ENCODE data around the gene GJD3.

Gene GJD3

DNA sequence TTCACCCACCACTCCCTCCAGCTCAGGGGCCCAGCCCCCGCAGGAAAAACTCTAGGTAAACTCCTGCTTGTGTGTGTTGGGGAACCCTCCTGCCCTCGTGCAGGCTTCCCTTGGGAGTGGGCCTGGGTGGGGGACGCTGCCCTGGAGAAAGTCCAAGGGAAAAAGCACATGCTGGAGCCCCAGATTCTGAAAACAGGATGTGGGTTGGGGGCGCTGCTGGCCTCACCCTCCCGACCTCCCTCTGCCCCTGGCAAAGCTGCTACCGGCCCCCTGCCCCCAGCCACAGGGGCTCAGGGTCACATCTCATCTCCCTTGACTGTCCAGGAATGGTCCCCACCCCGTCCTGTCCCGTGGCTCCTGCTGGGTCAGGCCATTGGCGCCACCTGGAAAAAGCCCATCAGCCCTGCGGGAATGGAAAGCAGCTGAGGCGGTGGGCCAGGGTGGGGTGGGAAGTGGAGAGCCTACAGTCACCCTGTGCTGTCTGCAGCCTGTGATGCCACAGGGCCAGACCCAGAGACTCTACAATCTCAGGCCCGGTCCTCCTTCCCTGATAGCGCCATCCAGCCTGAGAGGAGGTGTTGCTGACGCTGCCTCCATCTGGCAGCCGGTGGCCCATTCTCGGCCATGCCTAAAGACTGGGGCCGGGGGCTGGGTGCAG, 2.5 kb upstream of the GJD3 start:
- DNase-seq, result no peak

DNA sequence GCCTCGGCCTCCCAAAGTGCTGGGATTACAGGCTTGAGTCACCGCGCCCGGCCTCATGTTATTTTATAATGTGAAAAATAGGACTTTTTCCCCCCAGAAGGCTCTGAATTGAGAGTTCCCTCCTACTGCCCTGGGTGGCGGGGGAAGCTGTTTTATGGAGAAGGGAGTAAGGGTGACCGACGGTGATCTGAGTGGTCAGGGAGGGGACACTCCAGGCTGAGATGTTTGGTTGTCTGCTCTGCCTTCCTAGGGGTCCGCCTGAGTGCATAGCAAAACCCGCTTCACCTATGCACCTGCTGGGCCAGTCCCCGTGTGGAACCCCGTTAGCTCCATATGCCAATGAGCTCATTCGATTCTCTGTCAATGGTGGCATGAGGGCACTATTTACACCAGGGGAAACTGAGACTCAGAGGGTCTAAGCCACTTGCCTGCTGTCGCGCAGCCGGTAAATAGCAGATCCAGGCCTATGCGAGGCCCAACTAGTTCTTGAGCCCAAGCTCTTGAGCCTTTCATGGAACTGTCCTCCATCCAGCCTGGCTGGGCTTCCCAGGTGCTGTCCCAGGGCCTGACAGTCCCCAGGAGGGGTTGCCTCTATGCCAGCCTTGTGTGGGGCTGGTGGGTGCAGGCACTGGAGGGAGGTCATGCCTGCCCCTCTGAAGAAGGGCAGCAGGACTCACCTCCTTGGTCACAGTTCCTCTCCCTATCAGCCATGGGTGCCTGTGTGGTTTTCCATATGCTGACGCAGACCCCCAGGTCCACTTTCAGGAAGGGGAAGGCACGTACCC, 1.7 kb upstream of the GJD3 start:
- no peak for DNase-seq

DNA sequence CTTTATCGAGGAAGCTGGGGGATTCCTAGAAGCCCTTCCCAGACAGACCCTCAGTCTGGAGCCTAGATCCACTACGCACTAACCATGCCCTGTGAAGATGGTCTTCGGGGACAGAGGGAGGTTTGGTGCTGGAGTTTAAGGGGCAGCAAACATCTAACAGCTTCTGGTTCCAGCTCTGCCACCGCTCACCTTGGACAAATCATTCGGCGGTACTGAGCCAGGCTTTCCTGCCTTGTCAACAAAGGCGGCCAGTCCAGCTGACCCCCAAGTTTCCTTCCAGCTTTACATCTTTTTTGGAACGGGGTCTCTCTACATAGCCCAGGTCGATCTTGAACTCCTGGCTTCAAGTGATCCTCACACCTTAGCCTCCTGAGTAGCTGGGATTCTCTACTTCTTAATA, 369 bp upstream of the GJD3 start:
- DNase-seq, result no peak

DNA sequence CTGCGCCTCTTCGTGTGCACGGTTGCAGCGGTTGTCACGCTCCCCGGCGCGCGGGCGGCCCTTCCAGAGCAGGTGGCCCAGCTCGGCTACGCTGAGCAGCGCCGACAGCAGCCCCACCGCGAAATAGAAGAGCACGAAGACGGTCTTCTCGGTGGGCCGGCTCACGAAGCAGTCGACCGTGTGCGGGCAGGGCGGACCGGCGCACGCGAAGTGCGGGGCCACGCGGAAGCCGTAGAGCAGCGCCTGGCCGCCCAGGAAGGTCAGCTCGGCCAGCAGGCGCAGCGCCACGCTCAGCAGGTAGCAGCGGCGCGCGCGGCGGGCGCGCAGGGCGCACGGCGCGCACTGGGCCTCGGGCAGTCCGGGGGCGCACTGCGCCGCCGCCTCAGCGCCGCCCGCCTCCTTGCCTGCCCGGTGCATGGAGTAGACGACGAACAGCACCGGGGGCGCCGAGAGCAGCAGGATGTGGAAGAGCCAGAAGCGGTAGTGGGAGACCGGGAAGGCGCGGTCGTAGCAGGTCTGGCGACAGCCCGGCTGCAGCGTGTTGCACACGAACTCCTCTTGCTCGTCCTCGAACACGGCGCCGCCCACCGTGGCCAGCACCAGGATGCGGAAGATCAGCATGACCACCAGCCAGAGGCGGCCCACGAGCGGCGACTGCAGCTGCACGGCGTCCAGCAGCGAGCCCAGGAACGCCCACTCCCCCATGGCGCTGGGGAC, 1.3 kb downstream of the GJD3 start:
- peak in 1 of 2 experiments; percentile 64 for DNase-seq

DNA sequence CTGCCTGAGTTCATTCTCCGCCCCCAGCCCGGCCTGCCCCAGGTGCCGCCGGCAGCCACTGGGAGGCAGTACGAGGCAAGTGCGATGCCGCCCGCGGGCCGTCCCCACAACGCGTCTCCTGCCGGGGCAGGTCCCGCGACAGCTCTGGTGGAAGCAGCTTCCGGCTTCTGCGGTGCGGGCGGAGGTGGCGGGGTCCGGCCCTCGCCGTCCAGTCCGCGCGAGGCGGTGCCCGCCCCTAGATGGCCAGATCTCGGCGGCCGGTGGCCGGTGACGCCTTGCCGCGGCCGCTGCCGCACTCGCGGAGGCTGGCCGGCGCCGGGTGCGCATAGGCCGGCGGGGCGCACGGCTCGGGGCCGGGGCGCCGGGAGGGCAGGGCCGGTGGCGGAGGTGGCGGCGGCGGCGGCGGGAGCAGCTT, 1.8 kb downstream of the GJD3 start:
- peak; percentile 48 to 91 for DNase-seq

DNA sequence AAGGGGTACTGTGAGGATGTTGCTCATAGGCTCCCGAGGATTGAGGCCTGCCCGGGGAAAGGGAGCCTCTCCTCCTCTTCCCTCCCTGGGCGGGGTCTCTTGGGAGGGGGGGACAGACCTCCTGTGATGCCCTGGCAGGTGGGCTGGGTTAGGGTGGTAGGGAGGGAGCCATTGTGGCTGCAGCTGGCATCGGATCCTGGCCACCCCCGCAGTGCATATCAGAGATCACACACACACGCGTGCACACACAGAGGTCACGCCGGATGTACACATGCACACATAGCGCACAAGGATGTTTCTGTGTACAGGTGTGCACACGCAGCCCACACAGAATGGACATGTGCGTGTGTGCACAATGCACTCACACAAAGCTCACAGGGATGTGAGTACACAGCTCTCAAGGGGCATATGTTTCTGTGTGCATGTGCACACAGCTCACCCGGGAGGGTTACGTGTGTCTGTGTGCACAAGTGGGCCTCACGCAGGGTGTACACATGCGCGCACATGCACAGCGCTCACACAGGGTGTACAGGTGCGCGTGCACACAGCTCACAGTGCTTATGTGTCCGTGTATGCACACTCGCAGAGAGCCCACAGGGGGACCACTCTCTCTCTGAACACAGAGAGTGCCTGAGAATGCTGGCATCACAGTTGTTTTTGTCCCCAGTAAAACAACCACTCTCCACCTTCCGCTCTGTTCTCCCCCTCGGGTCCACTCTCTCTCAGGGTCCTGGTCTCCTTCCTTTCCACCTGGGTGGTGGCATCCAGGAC, 2.4 kb downstream of the GJD3 start:
- peak in 1 of 2 experiments; percentile 63 for DNase-seq

DNA sequence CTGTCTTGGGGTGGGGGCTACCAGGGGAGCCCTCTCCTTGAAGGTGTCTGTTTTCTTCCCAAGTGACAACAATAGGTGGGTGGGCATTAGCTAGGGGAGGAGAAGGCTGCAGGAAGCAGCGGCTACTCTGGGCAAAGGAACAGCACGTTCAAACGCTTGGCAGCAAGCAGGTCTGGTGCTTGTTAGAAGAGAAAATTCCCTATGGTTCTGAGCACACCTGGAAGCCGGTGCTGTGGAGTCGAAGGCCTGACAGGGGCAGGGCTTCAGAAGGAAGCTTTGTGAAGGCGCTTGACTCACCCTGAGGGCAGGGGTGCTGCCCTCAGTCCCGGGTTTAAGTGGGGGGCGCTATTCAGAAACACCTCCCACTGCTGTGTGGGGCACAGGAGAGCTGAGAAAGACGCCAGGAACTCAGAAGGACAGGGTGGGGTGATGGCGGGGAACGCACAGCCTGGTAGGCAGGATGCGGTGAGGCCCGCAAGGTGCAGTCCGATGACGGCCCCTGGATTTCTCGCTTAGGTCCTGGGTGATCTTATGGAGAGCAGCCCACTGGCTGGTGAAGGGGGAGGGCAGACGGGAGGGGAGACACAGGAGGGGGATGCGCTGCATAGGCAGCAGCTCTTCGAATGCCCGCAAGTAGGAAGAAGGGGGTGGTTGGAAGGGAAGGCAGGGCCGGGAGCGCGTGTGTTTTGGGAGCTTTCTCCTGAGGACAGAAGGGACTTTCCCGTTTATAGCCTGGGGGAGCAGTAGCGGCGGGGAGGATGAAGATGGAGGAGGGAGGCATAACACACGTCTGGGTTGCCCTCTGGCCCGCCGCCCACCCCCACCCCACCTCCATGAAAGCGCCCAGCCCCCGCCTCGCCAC, 3.2 kb downstream of the GJD3 start:
- DNase-seq, result no peak

DNA sequence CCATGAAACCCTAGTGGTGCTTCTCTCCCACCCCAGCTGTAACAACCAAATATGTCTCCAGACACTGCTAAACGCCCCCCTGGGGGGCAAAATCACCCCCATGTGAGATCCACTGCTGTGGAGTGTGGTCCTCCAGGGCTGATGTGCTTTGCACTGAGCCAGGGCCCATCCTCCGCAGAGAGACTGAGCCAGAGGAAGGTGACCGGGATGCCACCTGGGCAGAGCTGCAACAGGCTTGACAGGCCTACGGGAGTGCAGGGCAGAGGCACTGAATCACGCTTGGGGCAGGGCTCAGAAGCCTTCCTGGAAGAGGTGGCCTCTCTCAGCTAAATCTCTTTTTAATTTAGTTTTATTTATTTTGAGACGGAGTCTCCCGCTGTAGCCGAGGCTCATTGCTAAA, 4.4 kb downstream of the GJD3 start:
- DNase-seq, result no peak

DNA sequence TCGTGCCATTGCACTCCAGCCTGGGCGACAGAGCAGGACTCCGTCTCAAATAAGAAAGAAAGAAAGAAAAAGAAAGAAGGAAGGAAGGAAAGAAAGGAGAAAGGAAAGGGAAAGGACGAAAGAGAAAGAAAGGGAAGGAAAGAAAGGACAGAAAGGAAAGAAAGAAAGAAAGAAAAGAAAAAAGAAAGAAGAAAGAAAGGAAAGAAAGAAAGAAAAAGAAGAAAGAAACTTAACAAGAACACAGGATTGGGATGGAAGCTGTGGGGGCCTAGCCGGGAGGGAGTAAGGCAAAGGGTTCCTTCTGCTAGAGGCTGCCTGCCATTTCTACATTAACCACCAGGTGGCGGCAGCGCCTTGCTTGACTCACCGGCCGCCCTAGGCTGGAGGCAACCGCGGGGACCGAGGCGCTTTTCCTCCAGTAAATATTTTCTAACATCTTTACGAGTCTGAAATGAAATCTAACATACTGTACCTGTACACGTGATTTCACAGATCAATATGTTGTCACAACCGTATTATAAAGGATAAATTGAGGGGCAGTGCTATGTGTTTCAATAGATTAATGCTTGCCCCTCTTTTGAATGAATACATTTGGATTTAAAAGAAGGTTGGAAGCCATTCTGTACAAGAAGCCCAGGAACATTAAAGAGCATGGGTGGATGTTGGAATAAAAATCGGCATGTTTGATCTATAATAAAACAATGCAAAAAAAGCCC, 6.1 kb downstream of the GJD3 start:
- peak; percentile 32 to 91 for DNase-seq

DNA sequence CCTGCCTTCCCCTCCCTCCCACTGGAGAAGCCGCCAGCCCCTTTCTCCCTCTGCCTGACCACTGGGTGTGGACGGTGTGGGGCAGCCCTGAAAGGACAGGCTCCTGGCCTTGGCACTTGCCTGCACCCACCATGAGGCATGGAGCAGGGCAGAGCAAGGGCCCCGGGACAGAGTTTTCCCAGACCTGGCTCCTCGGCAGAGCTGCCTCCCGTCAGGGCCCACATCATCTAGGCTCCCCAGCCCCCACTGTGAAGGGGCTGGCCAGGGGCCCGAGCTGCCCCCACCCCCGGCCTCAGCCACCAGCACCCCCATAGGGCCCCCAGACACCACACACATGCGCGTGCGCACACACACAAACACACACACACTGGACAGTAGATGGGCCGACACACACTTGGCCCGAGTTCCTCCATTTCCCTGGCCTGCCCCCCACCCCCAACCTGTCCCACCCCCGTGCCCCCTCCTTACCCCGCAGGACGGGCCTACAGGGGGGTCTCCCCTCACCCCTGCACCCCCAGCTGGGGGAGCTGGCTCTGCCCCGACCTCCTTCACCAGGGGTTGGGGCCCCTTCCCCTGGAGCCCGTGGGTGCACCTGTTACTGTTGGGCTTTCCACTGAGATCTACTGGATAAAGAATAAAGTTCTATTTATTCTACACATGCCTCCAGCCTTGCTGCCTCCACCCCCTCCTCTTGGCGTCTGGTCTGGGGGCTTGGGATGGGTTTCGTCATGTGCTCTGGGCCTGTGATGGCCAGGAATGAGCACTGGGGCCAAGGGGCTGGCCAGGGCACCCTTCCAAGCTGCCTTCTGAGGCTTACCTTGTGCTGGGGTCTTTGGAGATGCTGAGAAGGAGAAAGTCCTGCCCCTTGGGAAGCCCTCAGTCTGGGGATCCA, 7.3 kb downstream of the GJD3 start:
- DNase-seq, result no peak

DNA sequence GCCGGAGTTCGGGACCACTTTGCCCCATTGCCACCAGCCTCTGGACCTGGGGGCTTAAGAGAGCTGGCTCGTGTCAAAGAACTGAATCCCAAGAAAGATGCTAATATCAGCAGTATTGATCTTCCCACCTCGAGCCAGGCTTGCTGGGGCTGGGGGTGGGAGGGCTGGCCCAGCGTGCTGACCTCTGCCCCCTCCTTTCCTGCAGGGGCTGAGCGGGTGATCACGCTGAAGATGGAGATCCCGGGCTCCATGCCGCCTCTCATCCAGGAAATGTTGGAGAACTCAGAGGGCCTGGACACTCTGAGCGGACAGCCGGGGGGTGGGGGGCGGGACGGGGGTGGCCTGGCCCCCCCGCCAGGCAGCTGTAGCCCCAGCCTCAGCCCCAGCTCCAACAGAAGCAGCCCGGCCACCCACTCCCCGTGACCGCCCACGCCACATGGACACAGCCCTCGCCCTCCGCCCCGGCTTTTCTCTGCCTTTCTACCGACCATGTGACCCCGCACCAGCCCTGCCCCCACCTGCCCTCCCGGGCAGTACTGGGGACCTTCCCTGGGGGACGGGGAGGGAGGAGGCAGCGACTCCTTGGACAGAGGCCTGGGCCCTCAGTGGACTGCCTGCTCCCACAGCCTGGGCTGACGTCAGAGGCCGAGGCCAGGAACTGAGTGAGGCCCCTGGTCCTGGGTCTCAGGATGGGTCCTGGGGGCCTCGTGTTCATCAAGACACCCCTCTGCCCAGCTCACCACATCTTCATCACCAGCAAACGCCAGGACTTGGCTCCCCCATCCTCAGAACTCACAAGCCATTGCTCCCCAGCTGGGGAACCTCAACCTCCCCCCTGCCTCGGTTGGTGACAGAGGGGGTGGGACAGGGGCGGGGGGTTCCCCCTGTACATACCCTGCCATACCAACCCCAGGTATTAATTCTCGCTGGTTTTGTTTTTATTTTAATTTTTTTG, 8.5 kb downstream of the GJD3 start:
- DNase-seq, result no peak

DNA sequence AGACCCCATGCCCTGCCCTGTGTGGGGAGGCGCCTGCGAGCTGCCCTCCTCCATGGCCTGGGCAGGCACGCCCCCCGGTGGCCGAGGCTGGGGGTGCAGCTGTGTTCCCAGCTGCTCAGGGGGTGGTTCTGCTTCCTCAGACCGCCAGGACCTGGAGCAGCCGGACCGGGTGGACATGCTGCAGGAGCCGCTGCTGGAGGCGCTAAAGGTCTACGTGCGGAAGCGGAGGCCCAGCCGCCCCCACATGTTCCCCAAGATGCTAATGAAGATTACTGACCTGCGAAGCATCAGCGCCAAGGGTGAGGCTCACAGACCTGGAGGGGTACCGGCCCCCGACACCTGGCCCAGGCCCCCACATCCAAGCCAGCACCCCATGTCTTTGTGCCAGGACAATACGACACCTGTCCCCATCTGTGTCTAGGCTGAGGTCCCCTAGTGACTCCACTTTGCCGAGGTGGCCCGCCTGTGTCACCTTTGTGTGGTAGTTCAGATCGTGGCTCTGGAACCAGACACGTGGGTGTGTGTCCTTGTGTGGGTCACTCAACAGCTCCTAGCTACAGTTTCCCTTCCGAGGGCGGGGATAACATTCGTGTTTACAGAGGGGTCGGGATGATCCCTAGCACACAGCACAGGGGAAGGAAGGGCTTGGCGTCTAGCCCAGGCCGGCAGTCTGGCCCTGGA, 9.3 kb downstream of the GJD3 start:
- peak in 1 of 2 experiments; percentile 71 for DNase-seq

DNA sequence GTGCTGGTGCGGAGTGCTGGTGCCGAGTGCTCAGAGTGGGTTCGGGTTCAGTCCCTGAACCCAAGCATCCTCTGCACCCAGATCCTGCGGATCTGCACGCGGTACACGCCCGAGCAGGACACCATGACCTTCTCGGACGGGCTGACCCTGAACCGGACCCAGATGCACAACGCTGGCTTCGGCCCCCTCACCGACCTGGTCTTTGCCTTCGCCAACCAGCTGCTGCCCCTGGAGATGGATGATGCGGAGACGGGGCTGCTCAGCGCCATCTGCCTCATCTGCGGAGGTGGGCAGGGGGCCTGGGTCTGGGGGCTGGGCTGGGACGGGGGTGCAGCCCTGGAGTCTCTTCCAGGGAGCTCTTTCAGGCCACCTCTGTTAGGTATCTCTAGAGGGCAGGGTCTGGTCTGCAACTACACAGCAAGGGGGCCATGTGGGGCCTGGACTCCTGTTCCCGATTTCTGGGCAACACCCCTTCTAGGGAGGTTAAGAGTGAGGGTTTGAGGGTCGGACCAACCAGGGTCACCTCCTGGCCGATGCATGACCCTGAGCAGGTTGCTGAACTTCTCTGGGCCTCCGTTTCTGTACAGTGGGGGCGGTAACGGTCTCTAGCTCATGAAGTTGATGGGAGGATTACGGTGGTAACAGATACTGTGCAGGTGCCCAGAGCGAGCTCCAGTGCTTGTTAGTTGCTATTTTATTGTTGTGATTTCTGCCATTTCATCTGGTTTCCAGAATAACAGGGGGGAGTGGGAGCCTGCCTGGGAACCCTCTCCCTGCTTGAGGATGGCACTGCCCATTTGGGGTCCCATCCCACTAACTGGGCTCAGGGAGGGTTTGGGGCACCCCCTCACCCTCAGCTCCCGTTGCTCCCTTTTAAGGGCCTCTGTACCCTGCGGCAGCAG, 10.1 kb downstream of the GJD3 start:
- DNase-seq, result no peak

DNA sequence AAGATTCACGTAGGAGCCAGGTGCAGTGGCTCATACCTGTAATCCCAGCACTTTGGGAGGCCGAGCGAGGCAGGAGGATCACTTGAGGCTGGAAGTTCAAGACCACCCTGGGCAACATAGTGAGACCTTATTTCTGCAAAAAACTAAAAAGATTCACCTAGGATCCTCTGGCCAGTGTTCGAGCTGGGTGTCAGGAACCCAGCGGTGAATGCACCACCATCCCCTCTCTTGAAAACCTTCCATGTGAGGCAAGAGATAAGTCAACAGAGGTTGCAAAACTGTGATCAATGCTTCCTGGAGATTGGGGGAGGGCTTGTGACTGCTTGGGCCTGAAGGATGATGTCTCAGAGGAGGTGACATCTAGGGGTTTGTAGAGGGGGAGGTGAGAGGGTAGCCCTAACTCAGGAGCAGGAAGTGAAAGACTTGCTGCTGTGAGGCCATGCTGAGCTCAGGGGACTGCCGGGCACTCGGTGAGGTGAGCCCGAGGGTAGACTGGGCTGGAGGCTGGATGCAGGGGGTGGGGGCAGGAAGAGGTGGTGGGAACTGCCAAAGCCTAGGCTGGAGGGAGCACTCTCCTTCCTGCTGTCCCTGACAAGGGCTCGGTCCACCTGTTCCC, 11.7 kb downstream of the GJD3 start:
- DNase-seq, result no peak

DNA sequence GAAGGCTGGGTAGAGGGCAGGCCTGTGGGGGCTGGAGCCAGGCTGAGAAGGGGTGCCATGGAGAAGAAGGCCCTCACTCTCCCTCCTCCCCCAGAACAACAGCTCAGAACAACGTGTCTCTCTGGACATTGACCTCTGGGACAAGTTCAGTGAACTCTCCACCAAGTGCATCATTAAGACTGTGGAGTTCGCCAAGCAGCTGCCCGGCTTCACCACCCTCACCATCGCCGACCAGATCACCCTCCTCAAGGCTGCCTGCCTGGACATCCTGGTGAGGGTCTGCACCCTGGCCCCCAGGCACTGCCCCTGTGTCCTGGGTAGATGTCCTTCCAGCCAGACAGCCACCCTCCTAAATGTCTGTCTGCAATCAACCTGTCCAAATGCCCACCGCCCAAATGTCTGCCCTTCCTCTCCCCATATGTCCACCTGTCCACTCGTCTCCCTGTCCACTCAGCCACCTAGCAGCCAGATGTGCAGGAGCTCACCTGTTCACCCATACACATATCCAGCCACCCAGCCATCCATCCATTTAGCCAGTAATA, 12.2 kb downstream of the GJD3 start:
- no peak for DNase-seq

DNA sequence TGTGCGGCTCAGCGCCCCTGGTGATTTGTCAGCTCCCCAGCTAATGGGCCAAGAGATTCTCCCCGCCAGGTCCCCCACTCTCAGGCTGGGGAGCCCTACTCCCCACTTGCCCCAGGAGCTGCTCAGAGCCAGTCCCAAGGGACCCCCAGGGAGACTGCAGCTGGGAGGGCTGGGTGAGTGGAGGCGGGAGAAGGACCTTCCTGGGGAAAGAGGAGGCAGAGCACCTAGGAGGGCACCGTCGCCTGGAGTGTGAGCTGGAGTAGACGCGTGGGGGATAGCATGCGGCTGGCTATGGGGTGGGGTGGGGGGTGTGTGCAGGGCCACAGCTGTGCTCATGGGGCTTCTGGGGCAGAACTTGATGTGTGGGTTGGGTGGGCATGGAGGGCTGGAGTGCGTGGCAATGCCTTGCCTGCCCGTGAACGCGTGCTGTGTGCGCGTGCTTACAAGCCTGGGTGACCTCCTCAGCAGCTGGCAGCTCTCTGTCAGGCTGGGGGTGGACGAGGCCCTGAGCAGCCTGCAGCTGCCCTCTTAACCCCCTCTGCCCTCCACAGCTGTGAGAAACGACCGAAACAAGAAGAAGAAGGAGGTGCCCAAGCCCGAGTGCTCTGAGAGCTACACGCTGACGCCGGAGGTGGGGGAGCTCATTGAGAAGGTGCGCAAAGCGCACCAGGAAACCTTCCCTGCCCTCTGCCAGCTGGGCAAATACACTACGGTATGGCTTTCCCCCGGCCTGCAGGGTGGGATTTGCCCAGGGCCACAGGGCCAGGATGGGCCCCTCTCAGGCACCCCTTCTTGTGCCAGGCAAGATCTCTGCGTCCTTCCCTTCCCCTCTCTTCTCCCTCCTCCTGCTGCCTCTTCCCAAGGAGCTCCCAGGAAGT, 12.9 kb downstream of the GJD3 start:
- no peak for DNase-seq

Data from NCI-H526 (cell line).